Activated CD4-positive, alpha-beta T cell treated with anti-CD3 and anti-CD28 coated beads, Interleukin-10, Interleukin-2, amounts not matched to agents 100 ng/mL and 50 ng/mL, durations not matched to agents 16 hours and 8 hours (primary cell): ENCODE data around the gene ELL2.

Source experiments
- DNase-seq: peaks from one replicate; pipeline ENCODE4 v3.0.0-alpha.2; 2020

The ELL2 gene

GRCh38 chr5:95953021-95953702 lies 8.5 kb downstream of the ELL2 start:
- DNase-seq: no peak

- no peak for DNase-seq
These were observed 9.7 kb downstream of the ELL2 start for GRCh38 chr5:95951916-95952315.

- DNase-seq: peak; percentile 34
These were observed 11.8 kb downstream of the ELL2 start for GRCh38 chr5:95949810-95950209.

GRCh38 chr5:95948631-95949030 lies 13.0 kb downstream of the ELL2 start:
- no peak for DNase-seq

GRCh38 chr5:95946451-95946850 lies 15.2 kb downstream of the ELL2 start:
- DNase-seq: no peak

- no peak for DNase-seq
These were observed 18.7 kb downstream of the ELL2 start for GRCh38 chr5:95942968-95943367.

- DNase-seq: no peak
These were observed 19.2 kb downstream of the ELL2 start for GRCh38 chr5:95942414-95942813.

GRCh38 chr5:95941756-95942155 lies 19.9 kb downstream of the ELL2 start:
- no peak for DNase-seq

- no peak for DNase-seq
These were observed 20.6 kb downstream of the ELL2 start for GRCh38 chr5:95940758-95941682.

GRCh38 chr5:95939465-95939864 lies 22.2 kb downstream of the ELL2 start:
- DNase-seq: no peak

- no peak for DNase-seq
These were observed 22.9 kb downstream of the ELL2 start for GRCh38 chr5:95938766-95939165.

- no peak for DNase-seq
These were observed 23.3 kb downstream of the ELL2 start for GRCh38 chr5:95938347-95938746.

- no peak for DNase-seq
These were observed 24.0 kb downstream of the ELL2 start for GRCh38 chr5:95937607-95938152.

- DNase-seq: no peak
These were observed 24.7 kb downstream of the ELL2 start for GRCh38 chr5:95936812-95937397.

- DNase-seq: no peak
These were observed 26.0 kb downstream of the ELL2 start for GRCh38 chr5:95935553-95936100.

GRCh38 chr5:95934207-95934804 lies 27.3 kb downstream of the ELL2 start:
- DNase-seq: peak; percentile 35

- DNase-seq: no peak
These were observed 28.7 kb downstream of the ELL2 start for GRCh38 chr5:95932941-95933340.

- no peak for DNase-seq
These were observed 30.4 kb downstream of the ELL2 start for GRCh38 chr5:95931079-95931833.

- no peak for DNase-seq
These were observed 31.3 kb downstream of the ELL2 start for GRCh38 chr5:95930141-95930930.

GRCh38 chr5:95928724-95929253 lies 32.9 kb downstream of the ELL2 start:
- no peak for DNase-seq
